HG02678 (cell line): Measurements from ENCODE around the gene ZFAND3.

Source experiments
- ATAC-seq: cut with Tn5 transposase; IDR thresholded peaks from one replicate; pipeline ENCODE4 v1.9.1; 2021; ENCODE audit warnings: mild to moderate bottlenecking, moderate library complexity; ENCODE audit not compliant: unreplicated experiment

ZFAND3 gene

DNA sequence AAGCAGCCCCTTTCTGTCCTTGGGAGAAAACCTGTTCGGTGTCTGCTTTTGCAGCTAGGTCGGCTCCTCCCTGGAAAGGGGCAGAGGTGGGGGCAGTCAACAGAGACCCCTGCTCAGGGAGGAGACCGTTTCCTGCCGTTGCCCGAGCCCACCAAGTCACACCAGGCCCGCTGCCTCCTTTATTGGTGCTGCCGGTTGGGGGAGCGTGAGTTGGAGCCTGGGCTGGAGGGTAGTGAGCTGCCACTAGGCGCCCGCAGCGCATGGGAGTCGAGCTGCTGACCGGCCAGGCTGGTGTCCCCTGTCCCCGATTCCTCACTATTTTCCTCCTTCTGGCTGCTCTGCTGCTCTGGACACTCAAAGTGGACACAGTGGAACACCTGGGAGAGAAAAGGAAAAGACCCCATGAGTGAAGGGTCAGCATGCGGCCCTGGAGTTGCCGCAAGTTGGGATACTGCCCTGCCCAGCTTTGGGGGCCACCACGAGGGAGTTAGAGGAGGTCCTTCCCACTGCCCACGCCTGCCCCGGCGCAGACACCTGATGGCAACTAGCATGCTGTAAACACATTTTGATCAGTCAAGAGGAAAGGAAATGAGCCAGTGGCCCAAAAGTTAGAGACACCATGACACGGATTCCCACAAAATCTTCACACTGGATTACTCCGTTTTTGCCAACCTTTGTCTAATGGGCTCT is 355.4 kb downstream of the ZFAND3 start:
- no peak for ATAC-seq

DNA sequence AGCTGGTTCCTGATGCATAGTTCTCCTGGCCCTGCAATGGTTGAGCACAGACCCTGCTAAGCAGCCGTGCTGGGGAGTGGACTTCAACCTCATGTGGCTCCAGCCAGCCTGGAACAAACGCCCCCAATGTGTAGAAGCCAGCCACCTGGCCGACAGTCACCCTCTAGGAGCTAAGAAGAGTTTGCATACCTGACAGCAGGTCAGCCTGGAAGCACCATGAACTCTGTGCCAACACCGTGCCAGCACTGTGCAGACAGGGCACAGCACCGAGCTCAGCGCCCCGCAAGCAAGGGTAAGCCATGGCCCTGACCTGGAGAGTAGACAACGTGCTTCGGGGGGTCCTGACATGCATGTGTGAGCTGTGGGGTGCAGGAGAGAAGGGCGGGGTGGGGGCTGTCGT is 356.3 kb downstream of the ZFAND3 start:
- no peak for ATAC-seq

- ATAC-seq, result no peak
These were observed 357.5 kb downstream of the ZFAND3 start for GRCh38 chr6:38176797-38177751.

DNA sequence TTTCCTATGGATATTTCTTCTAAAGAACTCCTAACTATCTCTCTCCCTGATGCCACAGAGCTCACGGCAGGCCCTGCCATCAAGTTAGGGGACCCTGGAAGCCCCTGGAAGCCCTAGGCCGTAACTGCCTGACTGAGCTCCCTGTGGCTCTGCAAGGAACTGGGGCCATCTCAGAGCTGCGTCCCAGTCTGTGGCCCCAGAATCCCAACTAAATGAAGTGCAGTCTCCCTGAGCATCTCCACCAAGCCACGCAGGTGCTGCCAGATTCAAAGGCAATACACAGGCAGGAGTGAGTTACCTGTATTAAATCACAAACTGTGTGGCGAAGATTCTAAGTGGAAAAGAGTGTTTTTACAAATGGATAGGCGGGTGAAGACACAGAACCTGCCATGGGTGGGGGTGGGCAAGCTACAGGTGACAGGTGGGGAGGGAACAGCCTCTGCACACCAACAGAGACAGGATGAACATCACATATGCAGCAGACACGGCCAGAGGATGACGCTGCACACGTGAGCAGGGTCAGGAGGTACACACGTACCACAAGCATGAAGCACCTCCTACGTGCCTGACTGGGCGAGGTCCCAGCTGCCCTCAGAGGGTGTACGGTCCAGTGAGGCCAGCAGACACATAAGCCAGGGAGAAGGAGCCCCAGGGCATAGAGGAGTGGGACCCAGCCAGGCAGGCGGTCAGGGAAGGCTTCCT is 358.5 kb downstream of the ZFAND3 start:
- no peak for ATAC-seq

DNA sequence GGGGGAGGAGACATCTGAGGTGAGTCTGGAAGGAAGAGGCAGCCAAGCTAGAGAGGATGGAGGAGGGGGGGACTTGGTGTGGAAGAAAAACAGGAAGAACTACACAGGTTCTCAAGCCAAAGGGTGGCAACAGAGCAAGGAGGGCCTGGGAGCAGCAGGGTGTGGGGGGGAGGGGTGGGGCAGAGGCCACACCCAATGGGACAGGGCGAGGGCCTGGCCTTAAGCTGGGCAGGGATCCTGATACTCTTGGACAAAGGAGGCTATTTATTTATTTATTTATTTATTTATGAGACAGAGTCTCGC is 359.0 kb downstream of the ZFAND3 start:
- no peak for ATAC-seq

GRCh38 chr6:38179300-38179699 is 359.8 kb downstream of the ZFAND3 start:
- ATAC-seq, result no peak

DNA sequence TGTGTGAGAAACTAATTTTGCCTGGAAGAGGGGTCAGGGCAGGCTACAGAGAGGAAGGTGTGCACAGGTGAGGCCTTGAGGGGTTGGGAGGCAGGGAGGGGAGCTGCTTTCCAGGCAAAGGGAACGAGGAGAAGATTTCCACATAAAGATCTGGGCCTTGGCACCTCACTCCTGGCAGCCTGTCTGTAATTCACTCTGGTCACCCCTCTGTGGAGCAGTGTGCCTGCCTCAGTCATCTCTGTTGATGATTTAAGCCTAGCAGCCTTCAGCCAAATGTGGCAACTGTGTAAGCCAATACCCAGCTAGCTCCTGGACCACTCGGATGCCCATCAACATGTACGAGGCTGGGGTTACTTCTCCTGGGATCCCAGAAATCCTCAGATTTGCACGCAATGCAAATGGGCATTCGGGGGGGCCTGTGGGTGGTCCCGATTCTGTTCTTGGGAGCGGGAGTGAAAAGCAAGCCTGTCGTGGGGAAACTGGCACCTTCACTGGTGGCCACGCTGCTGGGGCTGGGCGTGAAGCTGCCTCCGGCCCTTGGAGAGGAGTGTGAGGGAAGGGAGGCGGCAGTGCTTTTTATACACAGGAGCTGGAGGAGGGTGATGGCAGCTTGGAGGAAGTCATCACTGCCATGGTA is 360.4 kb downstream of the ZFAND3 start:
- ATAC-seq, result no peak

- no peak for ATAC-seq
These were observed 361.1 kb downstream of the ZFAND3 start for GRCh38 chr6:38180586-38180985.

GRCh38 chr6:38182426-38182825 is 362.9 kb downstream of the ZFAND3 start:
- ATAC-seq, result no peak

- no peak for ATAC-seq
These were observed 364.5 kb downstream of the ZFAND3 start for GRCh38 chr6:38183856-38184584.

GRCh38 chr6:38184585-38185080 is 365.1 kb downstream of the ZFAND3 start:
- ATAC-seq, result no peak

DNA sequence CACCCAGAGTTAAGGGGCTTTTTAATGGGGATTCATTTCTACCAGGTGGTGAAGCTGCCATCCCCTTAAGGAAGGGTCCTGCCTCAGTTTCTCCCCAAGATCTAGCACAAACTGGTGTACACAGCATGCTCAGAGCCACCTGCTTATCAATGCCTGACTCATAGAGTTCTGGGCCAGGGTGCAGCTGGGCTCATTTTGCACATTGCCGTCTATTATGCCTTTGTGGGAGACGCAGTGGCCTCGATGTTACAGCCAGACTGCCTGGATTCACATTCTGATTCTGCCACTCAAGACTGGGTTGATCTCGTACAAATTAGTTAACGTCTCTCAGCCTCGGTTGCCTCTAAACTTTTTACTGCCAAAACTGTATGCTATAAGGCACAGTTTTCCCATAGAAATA is 365.7 kb downstream of the ZFAND3 start:
- no peak for ATAC-seq

DNA sequence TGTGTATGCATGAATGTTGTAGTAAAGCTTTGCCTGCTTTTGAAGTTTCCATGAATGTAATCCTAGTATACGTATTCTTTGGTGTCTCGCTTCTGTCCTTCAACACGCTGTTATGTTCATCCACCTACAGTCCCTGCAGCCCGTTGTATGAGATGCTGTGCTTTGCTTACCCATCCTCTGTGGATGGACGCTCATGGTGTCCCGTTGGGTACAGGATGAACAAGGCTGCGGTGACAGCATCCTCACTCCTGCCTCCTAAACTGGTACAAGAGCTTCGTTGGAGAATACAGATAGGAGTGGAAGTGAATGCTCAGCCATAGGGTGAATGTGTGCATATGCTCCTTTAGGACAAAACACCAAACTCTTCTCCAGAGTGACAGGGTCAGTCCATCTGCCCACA is 366.2 kb downstream of the ZFAND3 start:
- no peak for ATAC-seq

DNA sequence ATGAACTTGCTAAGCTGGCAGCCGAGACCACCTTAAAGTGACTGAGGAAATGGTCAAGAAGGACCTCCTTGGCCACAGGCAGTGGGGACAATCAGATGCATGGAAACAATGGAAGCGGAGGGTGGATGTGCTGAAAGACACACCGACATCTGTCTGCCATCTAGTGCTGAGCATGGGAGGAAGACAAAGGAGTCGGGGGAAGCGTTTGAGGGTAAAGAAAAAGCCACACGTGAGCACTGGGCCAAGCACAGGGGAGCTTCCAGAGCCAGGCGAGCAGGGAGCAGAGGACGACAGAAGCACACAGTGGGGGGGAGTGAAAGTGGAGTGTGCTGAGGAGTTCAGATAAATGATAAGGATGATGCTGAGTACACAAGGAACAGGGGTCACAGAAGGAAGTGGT is 367.8 kb downstream of the ZFAND3 start:
- no peak for ATAC-seq

DNA sequence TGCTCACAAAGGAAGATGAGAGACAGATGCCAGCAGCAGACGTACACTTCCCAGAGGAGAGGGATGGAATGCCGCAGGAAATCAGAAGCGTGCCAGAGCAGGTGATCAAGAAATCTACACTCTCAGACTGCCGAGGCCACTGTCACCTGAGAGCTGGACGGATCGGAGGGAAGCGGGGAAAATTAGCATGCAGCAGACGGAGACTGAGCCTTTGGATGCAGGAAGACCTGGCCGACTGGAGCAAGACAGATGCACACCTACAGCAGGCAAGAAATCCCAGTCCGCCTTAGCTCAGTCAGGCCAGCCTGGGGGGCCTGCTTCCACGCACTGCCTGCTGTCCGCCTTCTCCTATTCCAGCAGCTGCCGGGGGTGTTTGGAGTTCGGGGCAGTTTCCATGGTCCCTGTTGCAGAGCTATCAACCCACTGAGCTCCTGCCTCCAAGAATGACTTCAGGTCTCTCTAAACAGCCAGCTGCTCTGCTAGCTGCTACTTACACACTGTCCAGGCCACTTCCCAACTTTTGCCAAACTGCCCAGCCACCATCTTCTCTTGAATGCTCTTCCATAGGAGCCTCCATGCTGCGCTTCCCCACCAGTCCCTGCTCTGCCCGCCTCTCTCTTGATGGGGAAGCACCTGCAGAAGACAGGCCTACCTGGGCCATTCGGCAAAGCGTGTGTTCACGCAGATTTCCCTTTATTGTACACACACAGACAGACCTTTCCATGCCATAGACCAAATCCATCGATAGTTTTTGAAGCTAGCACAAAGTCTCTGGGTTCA is 368.5 kb downstream of the ZFAND3 start:
- ATAC-seq, result no peak

DNA sequence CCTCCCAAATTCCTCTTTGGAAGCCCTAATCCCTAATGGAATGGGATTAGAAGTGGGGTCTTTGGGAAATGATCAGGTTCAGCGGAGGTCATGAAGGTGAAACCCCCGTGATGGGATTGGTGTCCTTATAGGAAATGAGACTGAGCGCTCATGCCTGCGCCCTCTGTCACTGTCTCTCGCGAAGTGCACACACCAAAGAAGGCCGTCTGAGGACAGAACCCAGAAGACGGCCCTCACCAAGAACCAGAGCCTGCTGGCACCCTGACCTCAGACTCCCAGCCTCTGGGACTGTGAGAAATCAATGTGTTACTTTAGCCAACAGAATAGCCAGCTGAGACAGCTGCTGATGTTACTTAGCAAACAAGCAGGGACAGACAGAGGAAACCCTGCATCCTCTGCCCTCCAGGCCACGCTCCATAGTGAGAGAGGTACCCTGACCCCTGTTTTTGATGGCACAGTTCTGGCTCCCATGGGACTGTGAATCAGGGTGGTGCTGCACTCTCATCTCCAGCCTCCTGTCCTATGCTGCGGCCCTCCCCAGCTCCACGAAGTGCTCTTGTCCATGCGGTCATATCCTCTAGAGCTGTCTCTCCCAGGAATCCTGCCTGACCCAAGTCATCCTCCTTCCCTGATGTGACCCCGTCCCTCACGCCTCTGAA is 369.3 kb downstream of the ZFAND3 start:
- no peak for ATAC-seq

DNA sequence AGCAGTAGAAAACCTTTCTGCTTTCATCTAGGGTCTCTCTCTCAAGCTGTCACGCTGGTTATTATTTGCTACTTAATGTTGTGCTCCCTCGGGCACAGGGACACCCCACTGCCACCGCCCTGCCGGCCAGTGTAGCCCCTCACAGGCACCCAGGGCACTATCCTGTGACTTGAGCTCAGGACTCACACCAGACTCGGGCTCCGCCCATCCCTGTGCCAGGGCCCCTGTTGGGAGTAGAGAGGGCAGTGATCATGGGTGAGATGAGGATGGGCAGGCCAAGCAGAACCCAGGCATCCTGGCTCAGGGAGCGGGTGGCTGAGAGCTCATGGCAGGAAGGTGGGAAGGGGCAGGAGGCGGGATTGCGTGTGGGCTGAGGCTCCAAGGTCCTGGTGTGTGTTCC is 371.9 kb downstream of the ZFAND3 start:
- ATAC-seq, result no peak

DNA sequence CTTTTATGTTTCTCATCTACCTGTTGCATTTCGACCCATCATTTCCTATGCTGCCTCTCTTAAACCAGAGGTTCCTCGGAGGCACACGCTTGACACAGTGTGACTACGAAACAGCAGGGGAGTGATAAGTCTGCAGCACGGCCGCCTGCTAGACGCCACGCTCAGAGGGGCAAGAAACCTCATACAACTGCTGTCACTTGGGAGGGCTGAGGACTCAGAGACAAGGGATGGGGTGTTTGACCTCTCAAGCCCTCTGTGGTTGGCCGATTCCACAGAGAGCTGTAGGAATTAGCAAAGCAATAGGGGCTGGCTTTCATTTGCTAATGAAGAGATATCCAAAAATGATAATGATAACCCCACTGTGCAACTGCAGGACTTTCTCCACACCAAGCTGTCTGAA is 372.5 kb downstream of the ZFAND3 start:
- no peak for ATAC-seq

DNA sequence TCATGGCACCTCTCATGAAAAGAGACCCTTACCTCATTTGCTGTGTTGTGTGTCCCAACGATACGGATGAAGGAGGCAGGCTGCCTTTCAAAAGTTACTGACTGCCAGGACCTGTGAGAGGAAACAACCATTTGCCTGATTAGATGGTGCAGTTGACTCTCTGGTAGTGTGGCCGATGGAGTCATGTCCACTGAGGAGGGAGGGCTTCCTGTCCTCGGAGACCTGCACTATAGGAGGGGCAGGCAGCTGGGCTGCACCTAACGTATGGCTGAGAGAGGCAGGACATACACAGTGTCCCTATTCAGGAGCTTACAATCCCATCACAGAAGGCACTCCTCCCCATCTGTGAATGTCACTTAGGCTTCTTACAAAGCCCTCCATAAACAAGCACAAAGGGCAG is 373.0 kb downstream of the ZFAND3 start:
- ATAC-seq, result no peak
